Activated CD4-positive, alpha-beta T cell treated with anti-CD3 and anti-CD28 coated beads, Interleukin-2, amount 50 U/mL, for 48 hours (primary cell): ENCODE results near the gene ODC1.
"Not testable (repeated sequence)": the region's sequence is repeated elsewhere in the genome, so short reads cannot be mapped to it uniquely, and the experiment has no call there.

ENCODE experiments used
- DNase-seq, 2 experiments: peaks; one replicate each; pipeline ENCODE4 v3.0.0-alpha.2; 2020

Gene ODC1

GRCh38 chr2:10452312-10452711, 4.2 kb upstream of the ODC1 start:
- DNase-seq = no peak

DNA sequence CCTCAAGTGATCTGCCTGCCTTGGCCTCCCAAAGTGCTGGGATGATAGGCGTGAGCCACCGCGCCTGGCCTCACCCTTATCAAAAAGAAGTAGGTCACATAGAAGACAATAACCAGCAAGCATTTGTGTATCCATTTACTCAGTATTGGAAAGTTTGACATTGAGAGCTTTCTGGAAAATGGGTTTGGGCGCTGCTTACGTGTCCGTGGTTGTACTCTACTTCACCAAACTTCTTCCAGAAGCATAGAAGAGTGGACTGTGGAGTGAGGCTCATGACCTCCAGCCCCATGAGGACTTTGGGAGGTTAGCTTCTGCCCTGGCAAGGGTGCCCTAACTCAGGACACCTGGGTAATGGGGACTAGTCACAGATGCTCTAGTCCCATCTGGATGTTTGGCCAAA, 3.7 kb upstream of the ODC1 start:
- DNase-seq = no peak

DNA sequence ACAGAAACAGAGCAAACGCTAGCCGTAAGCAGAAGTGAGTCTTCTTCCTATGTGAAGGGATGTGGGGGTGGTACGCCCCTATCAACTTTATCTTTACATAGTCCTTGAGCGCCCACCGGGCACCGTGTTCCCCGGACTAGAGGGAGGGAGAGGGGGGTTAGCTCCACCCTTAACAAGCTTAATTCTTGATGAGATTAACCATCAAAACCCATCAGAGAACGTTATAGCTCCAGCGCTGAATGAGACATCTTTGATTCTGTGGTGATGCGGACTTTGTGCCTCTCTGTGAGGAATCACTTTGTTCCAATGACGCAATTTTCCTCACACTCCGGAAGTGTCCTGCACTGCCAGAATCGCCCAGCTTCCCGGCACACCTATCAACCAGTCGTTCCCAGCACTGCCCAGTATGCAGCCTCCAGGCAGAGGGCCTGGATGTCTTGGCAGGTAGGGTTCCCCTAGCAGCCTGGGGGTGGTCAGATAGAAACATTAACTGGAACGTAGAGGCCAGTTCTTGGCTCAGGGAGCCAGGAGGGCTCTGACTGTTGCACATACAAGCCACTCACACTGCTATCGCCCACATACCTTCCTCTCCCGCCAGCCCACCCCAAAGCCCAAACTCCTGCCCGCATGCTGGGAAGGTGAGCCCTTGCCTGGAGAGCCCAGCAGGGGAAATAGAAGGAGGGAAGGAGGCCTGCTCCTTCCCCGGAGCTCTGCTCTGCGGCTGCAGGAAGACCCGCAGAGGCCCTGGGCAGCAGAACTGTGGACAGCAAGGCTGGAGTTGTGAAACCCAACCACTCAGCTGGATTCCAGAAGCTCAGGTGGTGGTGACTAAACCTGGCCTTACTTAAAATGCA, 1.9 kb upstream of the ODC1 start:
- no peak for DNase-seq

GRCh38 chr2:10449486-10449831, 1.3 kb upstream of the ODC1 start:
- no peak for DNase-seq

- peak; percentile 91 for DNase-seq
Measured at GRCh38 chr2:10448576-10449485, 704 bp upstream of the ODC1 start.

GRCh38 chr2:10447300-10447894, 730 bp downstream of the ODC1 start:
- DNase-seq = peak in 1 of 2 experiments; percentile 55

- no peak for DNase-seq
Measured at GRCh38 chr2:10446631-10447030, 1.5 kb downstream of the ODC1 start.

GRCh38 chr2:10444463-10444862, 3.7 kb downstream of the ODC1 start:
- DNase-seq = peak; percentile 60 to 75

DNA sequence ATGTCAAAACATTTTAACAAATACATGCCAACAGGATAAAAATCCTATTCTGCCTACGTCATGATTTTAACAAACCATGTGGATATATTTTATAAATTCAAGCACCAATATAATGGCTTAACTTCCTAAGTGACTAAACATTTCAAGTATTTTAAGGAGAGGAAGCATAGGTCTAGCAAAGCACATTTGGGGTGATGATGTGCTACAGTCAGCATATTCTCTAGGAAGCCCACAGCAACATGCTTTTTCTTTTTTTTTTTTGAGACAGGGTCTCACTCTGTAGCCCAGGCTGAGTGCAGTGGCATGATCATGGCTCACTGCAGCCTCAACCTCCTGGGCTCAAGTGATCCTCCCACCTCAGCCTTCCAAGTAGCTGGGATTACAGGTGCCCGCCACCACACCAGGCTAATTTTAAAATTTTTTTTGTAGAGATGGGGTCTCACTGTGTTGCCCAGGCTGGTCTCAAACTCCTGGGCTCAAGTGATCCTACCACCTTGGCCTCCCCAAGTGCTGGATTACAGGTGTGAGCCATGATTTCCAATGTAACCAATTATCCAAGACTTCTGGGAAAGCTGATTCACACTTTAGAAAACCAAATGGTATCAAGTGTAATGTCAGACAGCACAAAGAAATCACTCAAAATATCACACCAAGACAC, 5.5 kb downstream of the ODC1 start:
- not testable (repeated sequence) for DNase-seq

GRCh38 chr2:10441948-10442347, 6.2 kb downstream of the ODC1 start:
- no peak for DNase-seq

DNA sequence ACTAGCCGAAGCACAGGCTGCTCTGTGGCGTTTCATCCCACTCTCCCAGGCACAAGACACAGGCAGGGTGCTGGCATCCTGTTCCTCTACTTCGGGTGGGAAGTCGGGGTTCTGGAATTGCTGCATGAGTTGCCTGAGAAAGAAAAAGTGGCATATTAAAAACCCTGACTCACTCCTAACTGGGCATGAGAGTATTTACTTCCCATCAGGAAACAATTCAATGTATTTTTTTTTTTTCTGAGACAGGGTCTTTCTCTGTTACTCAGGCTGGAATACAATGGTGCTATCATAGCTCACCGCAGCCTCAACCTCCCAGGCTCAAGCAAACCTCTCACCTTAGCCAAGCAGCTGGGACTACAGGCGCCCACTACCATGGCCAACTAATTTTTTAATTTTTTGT, 7.4 kb downstream of the ODC1 start:
- no peak for DNase-seq

DNA sequence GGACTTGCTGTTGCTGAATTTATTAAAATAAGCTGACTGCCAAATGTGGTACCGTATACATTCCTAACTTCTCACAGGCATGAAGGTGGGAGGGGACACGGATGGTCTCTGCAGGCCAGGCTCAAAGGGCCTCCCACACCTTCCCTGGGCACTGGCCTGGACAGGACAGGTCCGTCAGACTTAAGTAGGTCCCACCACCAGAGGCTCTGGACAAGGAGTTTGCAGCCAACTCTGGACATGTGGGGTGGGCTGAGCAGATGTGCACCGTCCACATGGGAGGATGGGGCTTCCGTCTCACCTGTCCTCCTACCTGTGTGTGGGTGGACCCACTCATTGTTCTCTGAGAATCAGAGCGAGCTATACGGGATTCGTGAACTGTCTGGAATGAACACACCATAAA, 8.2 kb downstream of the ODC1 start:
- DNase-seq = no peak

DNA sequence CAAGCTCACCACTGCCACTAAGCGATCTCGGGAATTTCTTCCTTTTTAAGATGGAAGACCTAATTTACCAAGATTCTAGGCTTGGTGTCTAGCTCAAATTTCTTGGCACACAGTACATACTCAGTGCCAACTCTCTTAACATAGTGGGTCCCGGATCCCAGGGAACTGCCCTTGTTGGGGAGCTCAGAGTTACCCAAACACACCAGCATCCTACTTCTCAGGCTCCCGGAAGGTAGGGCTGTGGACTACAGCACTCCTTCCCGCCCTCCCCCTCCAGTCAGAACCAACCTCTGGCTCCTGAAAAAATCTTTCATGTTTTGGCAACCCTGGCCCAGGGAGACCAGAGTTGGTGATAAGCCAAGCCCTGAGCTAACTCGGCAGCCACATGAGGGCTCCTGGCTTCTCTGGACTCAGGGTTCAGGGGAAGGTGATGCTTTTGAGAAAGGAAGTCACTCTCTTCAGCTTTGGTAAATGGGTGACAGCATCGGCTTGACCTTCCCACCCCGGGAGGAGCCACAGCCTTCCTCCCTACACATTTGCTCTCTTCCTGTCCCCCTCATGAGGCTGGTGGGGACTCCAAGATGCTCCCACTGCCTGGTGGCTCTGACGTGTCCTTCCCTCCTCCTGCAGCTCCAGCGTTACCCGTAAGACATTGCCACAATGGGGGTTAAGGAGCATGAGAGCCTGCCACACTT, 8.8 kb downstream of the ODC1 start:
- DNase-seq = no peak

GRCh38 chr2:10438688-10439087, 9.4 kb downstream of the ODC1 start:
- DNase-seq = no peak

DNA sequence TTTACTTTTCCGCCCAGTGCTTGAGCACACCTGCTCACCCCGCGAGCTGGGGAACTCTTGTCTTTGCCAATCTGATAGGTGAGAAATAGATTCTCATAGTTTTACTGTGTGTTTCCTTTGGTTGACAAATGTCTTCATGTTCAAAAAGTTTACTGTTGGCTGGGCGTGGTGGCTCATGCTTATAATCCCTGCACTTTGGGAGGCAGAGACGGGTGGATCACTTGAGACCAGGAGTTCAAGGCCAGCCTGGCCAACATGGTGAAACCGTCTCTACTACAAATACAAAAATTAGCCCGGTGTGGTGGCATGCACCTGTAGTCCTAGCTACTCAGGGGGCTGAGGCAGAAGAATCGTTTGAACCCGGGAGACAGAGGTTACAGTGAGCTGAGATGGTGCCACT, 10.3 kb downstream of the ODC1 start:
- DNase-seq = no peak

GRCh38 chr2:10436583-10437110, 11.5 kb downstream of the ODC1 start:
- DNase-seq = no peak

DNA sequence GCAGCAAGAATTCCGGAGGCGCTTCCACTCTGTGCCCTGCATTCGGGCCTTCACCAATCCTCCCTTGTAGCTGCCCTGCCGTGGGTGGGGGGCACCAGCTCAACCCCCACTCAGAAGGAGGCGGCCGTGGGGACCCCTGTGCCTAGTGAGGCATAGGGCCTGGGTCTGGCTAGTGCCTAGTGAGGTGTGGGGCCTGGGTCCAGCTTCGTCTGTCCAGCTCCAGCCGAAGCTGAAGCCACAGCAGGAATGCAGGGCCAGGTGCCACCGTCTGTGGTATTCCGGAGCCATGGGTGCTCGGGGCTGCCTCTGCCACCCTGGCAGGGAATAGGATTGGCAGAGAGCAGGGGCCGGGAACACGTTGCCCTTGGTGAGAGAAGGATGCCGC, 12.3 kb downstream of the ODC1 start:
- DNase-seq = no peak

DNA sequence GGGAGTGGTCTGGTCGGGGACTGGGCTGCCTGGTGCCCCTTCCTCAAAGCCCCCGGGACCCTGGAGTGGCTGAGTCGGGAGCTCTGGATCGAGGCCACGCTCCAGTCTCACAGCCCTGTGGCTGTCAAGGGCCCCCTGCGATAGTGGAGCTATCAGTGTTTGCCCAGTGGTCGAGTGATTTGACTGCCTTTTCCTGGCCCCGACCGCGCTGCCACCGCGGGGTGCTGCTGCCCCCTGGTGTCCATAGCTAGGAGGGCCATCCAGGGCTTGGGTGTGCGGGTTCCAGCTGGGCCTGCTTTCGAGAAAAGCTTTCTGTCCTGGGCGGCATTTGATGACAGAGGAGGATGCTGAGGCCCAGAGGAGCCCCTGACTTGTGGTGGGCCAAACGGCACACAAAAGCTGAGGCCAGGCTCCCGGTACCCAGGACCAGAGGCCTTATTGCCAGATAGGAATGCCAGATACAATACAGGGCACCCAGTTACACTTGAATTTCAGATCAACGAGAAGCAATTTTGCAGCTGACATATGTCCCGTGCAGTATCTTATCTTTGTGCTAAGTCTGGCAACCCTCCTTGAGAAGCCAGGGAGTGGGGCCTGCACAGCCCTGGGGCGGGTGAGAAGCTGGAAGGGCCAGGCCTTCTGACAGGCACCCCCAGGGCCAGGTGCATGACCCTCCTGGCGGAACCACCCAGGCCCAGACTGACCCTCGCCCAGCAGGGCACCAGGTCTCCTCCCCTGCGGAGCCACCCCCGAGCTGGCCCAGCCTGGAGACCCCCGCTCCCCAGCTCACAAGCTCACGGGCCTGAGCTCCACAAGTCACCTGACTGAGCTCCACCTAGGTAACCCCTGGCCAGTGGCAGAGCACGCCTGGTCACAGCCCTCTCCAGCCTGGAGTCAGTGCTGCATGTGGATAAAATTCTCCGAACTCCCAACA, 13.0 kb downstream of the ODC1 start:
- DNase-seq = peak; percentile 79 to 80

- no peak for DNase-seq
Measured at GRCh38 chr2:10433947-10434885, 13.9 kb downstream of the ODC1 start.
